ENCODE data around the gene CHRNB2.

GRCh38 chr1:154539486-154540483 is 27.8 kb upstream of the CHRNB2 start:
- TF ChIP-seq CEBPB (IDR thresholded peaks at IDR 0.05) (no peak), CREB1 (IDR thresholded peaks at IDR 0.05; ENCODE audit: low read depth) (no peak), MAX (IDR thresholded peaks at IDR 0.05) (no peak), EGR1 (IDR thresholded peaks at IDR 0.05) (no peak), EP300 (IDR thresholded peaks at IDR 0.05; ENCODE audit: borderline replicate concordance) (no peak), YY1 (IDR thresholded peaks at IDR 0.05; ENCODE audit: low read depth) (no peak), RAD21 (IDR thresholded peaks at IDR 0.05; ENCODE audit: low read depth) (no peak), FOXM1 (IDR thresholded peaks at IDR 0.05; ENCODE audit: borderline replicate concordance, low read depth) (no peak), TEAD4 (IDR thresholded peaks at IDR 0.05) (no peak), TCF12 (IDR thresholded peaks at IDR 0.05; ENCODE audit: low read depth) (no peak), USF1 (IDR thresholded peaks at IDR 0.05) (no peak), TAF1 (IDR thresholded peaks at IDR 0.05; ENCODE audit: low read depth) (no peak), REST (IDR thresholded peaks at IDR 0.05; ENCODE audit: low read depth) (no peak), NFIC (IDR thresholded peaks at IDR 0.05) (no peak)

All from Ishikawa (cell line).